B cell (primary cell): ENCODE measurements around the gene TGFBRAP1. TPM values are rescaled to one million over a fixed set of nuclear protein-coding genes. Genes with fewer than 3 reads are reported as not detected.

Experiments used
- ATAC-seq: fragments of 200-7000 bp; cut with Tn5 transposase; one replicate; pipeline ENCODE4 v1.10.0; 2021; ENCODE audit warnings: low read depth, mild to moderate bottlenecking, moderate number of reproducible peaks, moderate library complexity
- CTCF ChIA-PET: fragments of 350-600 bp; sonication (Branson Sonifier 250); formaldehyde crosslinking; loops from one replicate; lab custom pipeline; 2021; ENCODE audit warnings: antibody characterized with exemption, inconsistent platforms; lab: Charles Lee
- POLR2A ChIA-PET: fragments of 350-600 bp; sonication (Branson Sonifier 250); formaldehyde crosslinking; loops from one replicate; lab custom pipeline; 2021; ENCODE audit warnings: antibody characterized with exemption; lab: Charles Lee
- DNase-seq: peaks from one replicate; pipeline ENCODE4 v3.0.0; 2013
- H2AFZ ChIP-seq: 2 replicates; pipeline ENCODE4 v1.6.1; 2012; ENCODE audit warnings: mild to moderate bottlenecking, low read depth, low read length; ENCODE audit not compliant: insufficient read depth, poor library complexity, severe bottlenecking
- H3K27ac ChIP-seq, 2 donors: 1 replicate in 1 of 2; 2 replicates in 1 of 2; pipeline ENCODE4 v1.5.1; 2012 to 2013; ENCODE audit warnings: low read length in 2 of 2, mild to moderate bottlenecking in 2 of 2, moderate library complexity in 1 of 2
- H3K27me3 ChIP-seq, 4 experiments: fragments of 200-600 bp in 1 of 4; sonication (generic) in 1 of 4; replicated peaks in 1 of 4; 1 replicate in 2 of 4; 2 replicates in 2 of 4; pipeline versions ENCODE4 v1.6.1 to v1.7.0; 2013 to 2016; ENCODE audit warnings: low read length in 3 of 4, mild to moderate bottlenecking in 2 of 4, mixed read lengths in 1 of 4, moderate library complexity in 1 of 4; ENCODE audit not compliant: insufficient read depth in 4 of 4, control insufficient read depth in 3 of 4; ENCODE audit errors: control extremely low read depth in 1 of 4
- H3K36me3 ChIP-seq, 2 experiments: replicated peaks in 1 of 2; 1 replicate in 1 of 2; 2 replicates in 1 of 2; pipeline versions ENCODE4 v1.6.1 to v1.7.1; 2013; ENCODE audit warnings: low read length in 1 of 2; ENCODE audit not compliant: insufficient read depth in 2 of 2, control insufficient read depth in 1 of 2; ENCODE audit errors: control extremely low read depth in 1 of 2, extremely low read depth in 1 of 2
- H3K4me1 ChIP-seq, 2 donors: fragments of 200-600 bp in 1 of 2; sonication (generic) in 1 of 2; 1 replicate in 1 of 2; 2 replicates in 1 of 2; pipeline versions ENCODE4 v1.5.1 to v1.6.1; 2013 to 2017; ENCODE audit warnings: low read length in 2 of 2; ENCODE audit not compliant: control insufficient read depth in 2 of 2, insufficient read depth in 2 of 2
- H3K4me2 ChIP-seq: replicated peaks from 2 replicates; pipeline ENCODE3; 2012; ENCODE audit warnings: mild to moderate bottlenecking, low read depth, low read length; ENCODE audit not compliant: poor library complexity, severe bottlenecking
- H3K4me3 ChIP-seq, 5 experiments: fragments of 200-600 bp in 1 of 5; sonication (generic) in 1 of 5; 1 replicate in 3 of 5; 2 replicates in 2 of 5; pipeline versions ENCODE4 v1.5.1 to v1.7.0; 2011 to 2016; ENCODE audit warnings: low read length in 4 of 5, mild to moderate bottlenecking in 4 of 5, low read depth in 2 of 5, control low read depth in 1 of 5, moderate library complexity in 1 of 5; ENCODE audit not compliant: insufficient read depth in 1 of 5; ENCODE audit errors: control extremely low read depth in 1 of 5, extremely low read depth in 1 of 5
- H3K79me2 ChIP-seq: fragments of 200-600 bp; sonication (generic); one replicate; pipeline ENCODE4 v1.6.0; 2016; ENCODE audit warnings: low read length; ENCODE audit not compliant: control insufficient read depth, insufficient read depth
- H3K9ac ChIP-seq: fragments of 200-600 bp; sonication (generic); 2 replicates; pipeline ENCODE4 v1.6.1; 2017; ENCODE audit warnings: mild to moderate bottlenecking, low read length, moderate library complexity
- H3K9me3 ChIP-seq, 3 donors: one replicate each; pipeline versions ENCODE4 v1.6.1 to v1.7.1; 2013; ENCODE audit warnings: low read length in 2 of 3; ENCODE audit not compliant: control insufficient read depth in 2 of 3, insufficient read depth in 1 of 3; ENCODE audit errors: control extremely low read depth in 1 of 3
- H4K20me1 ChIP-seq: 2 replicates; pipeline ENCODE4 v1.6.0; 2012; ENCODE audit warnings: mild to moderate bottlenecking, low read length; ENCODE audit not compliant: insufficient read depth, control insufficient read depth, poor library complexity, severe bottlenecking
- H3K27ac Mint-ChIP-seq: one replicate; pipeline ENCODE4 v1.8.0; 2021; ENCODE audit warnings: mixed read lengths
- H3K27me3 Mint-ChIP-seq: one replicate; pipeline ENCODE4 v1.8.0; 2021; ENCODE audit warnings: mixed read lengths
- H3K4me1 Mint-ChIP-seq: one replicate; pipeline ENCODE4 v1.8.0; 2021; ENCODE audit warnings: mixed read lengths
- H3K4me3 Mint-ChIP-seq: one replicate; pipeline ENCODE4 v1.8.0; 2021; ENCODE audit warnings: mixed read lengths
- H3K9me3 Mint-ChIP-seq: one replicate; pipeline ENCODE4 v1.8.0; 2022; ENCODE audit warnings: mixed read lengths; ENCODE audit not compliant: insufficient read depth
- EZH2 ChIP-seq: IDR thresholded peaks from 2 replicates; pipeline ENCODE4 v1.6.1; 2012; ENCODE audit warnings: borderline replicate concordance, low read depth, mild to moderate bottlenecking, moderate library complexity, low read length; ENCODE audit not compliant: insufficient read depth, poor library complexity, severe bottlenecking
- WGBS: methylation state at CpG from one replicate; pipeline ENCODE4 v1.1.5; 2013; ENCODE audit warnings: missing lambda C conversion rate; ENCODE audit not compliant: insufficient coverage; 5-methylcytosine and 5-hydroxymethylcytosine counted together
- intact Hi-C: fragments of 100-400 bp; cut with micrococcal nuclease; formaldehyde crosslinking; loops from one replicate; pipeline ENCODE4 v1.10.0; 2022
- polyA plus RNA-seq: library from polyadenylated mRNA; depleted of rRNA; stranded (reverse); fragments of >200 nt; gene quantifications from 2 replicates; pipeline ENCODE4 v1.2.3, GENCODE V29; 2012
- total RNA-seq, 2 donors: library from RNA; stranded (reverse); fragments of 120-200 nt in 1 of 2; gene quantifications; 1 replicate in 1 of 2; 2 replicates in 1 of 2; pipeline versions ENCODE4 v1.2.3 to v1.2.4, GENCODE V29; 2013 to 2022
- TF ChIP-seq, protein P1 (sequence below): fragments of 200-600 bp; IDR thresholded peaks from one replicate; pipeline ENCODE4 v1.8.0; 2022; ENCODE audit warnings: antibody characterized with exemption, mild to moderate bottlenecking

TGFBRAP1 gene
- total and polyA plus RNA-seq, 2 donors (not counting 1 experiment from before 2014, with no cell fraction given) = 9.3 to 21.7 TPM

DNA sequence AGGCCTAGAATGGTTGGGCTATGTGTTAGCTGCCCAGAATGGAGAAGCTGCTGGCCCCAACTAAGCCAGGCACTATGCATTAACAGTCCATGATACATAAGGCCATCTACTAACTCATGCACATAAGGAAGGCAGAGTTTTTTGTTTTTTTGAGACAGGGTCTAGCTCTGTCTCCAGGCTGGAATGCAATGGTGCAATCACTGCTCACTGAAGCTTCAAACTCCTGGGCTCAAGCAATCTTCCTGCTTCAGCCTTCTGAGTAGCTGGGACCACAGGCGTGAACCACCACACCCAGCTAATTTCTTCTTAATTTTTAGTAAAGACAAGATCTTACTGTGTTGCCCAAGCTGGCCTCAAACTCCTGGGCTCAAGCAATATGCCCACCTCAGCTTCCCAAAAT lies 50.4 kb downstream of the TGFBRAP1 start:
- H3K79me2 ChIP-seq = no peaks in the 10 kb centered on the region
- H3K27ac Mint-ChIP-seq = no peak overlapping the region
- POLR2A ChIA-PET = no interaction called here
- no peaks in the 10 kb centered on the region for H3K4me1 ChIP-seq
- no peaks in the 10 kb centered on the region for H4K20me1 ChIP-seq
- intact Hi-C loops = no loop called here
- H3K9me3 ChIP-seq = no peaks in the 10 kb centered on the region
- WGBS = 100% methylated on average over 1 of the region's 1 CpG
- H3K4me1 Mint-ChIP-seq = no peaks in the 10 kb centered on the region
- TF ChIP-seq, protein P1, sequence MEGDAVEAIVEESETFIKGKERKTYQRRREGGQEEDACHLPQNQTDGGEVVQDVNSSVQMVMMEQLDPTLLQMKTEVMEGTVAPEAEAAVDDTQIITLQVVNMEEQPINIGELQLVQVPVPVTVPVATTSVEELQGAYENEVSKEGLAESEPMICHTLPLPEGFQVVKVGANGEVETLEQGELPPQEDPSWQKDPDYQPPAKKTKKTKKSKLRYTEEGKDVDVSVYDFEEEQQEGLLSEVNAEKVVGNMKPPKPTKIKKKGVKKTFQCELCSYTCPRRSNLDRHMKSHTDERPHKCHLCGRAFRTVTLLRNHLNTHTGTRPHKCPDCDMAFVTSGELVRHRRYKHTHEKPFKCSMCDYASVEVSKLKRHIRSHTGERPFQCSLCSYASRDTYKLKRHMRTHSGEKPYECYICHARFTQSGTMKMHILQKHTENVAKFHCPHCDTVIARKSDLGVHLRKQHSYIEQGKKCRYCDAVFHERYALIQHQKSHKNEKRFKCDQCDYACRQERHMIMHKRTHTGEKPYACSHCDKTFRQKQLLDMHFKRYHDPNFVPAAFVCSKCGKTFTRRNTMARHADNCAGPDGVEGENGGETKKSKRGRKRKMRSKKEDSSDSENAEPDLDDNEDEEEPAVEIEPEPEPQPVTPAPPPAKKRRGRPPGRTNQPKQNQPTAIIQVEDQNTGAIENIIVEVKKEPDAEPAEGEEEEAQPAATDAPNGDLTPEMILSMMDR = no peak
- TF ChIP-seq EZH2 = no peak
- CTCF ChIA-PET = no interaction called here
- H3K36me3 ChIP-seq = peaks cover 2 to 67% of the 10 kb centered on the region in 2 experiments
- no peak overlapping the region for H3K9ac ChIP-seq
- ATAC-seq = no peak
- DNase-seq = no peak
- no peak overlapping the region for H3K27ac ChIP-seq
- H3K27me3 Mint-ChIP-seq = no peaks in the 10 kb centered on the region
- H3K9me3 Mint-ChIP-seq = no peaks in the 10 kb centered on the region
- H3K4me3 Mint-ChIP-seq = no peak overlapping the region
- H3K4me2 ChIP-seq = no peak overlapping the region
- H3K4me3 ChIP-seq = no peak overlapping the region
- no peaks in the 10 kb centered on the region for H3K27me3 ChIP-seq
- no peak overlapping the region for H2AFZ ChIP-seq

DNA sequence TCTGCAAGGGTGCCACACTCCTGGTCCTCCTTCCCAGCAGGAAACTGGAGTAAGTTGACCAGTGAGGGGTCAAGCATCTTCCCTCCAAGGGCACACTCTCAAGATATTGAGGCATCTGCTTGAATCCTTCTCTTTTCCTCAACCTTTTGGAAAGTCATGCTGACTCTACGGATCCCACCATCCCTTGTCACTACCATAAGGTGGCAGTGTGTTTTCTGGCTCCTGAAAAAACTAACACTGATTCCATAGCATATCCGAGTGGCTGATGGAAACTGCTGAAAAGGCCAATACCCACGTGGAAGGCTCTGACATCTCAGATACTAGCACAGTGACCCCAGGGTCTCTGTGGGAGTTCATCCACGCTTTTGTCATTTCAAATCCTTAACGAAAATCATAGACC lies 50.9 kb downstream of the TGFBRAP1 start:
- Histone ChIP-seq H3K9me3 (no peaks in the 10 kb centered on the region), H2AFZ (no peak overlapping the region), H3K27me3 (no peaks in the 10 kb centered on the region), H3K79me2 (no peaks in the 10 kb centered on the region), H3K4me3 (no peak overlapping the region), H3K4me1 (no peaks in the 10 kb centered on the region), H4K20me1 (no peaks in the 10 kb centered on the region), H3K36me3 (peaks cover 2 to 69% of the 10 kb centered on the region in 2 experiments), H3K4me2 (no peak overlapping the region), H3K27ac (no peak overlapping the region), H3K9ac (no peak overlapping the region)
- CTCF ChIA-PET = no interaction called here
- WGBS = 100% methylated on average over 4 of the region's 5 CpGs
- no peak overlapping the region for H3K27ac Mint-ChIP-seq
- POLR2A ChIA-PET = no interaction called here
- ATAC-seq = no peak
- intact Hi-C loops = no loop called here
- H3K4me3 Mint-ChIP-seq = no peak overlapping the region
- TF ChIP-seq, protein P1 = no peak
- no peak for TF ChIP-seq EZH2
- no peaks in the 10 kb centered on the region for H3K27me3 Mint-ChIP-seq
- H3K9me3 Mint-ChIP-seq = no peaks in the 10 kb centered on the region
- no peaks in the 10 kb centered on the region for H3K4me1 Mint-ChIP-seq
- no peak for DNase-seq
